Frontal cortex (tissue), 4 donors: Measurements from ENCODE around the gene CDKN2C. TPM values are rescaled to one million over a fixed set of nuclear protein-coding genes. Genes with fewer than 3 reads are reported as not detected.
A peak's percentile ranks its signal among the peaks of the same experiment; 100 is the strongest.

Experiments used
- DNase-seq, 2 donors: peaks; one replicate each; pipeline ENCODE4 v3.0.0; 2012; ENCODE audit warnings: low spot score in 2 of 2
- FAIRE-seq: peaks from 2 replicates; lab custom pipeline; 2012; peaks lifted over from hg19 to GRCh38; lab: Jason Lieb, UNC
- total RNA-seq: library from RNA; depleted of rRNA; stranded (reverse); fragments of >200 nt; gene quantifications from one replicate; pipeline ENCODE4 v1.2.3, GENCODE V29; 2014
- donor health status: control.
- donor health status: control.
- donor health status: control.

Gene CDKN2C
- total RNA-seq, 1 donor from 2014 or later: 6.1 TPM

- DNase-seq (peak; percentile 97 to 98), FAIRE-seq (no peak)
These were observed 9.9 kb upstream of the CDKN2C start, which contains the start of gene FAF1 for GRCh38 chr1:50959913-50960844. TSS of gene FAF1 (minus strand) at chr1:50960267. CDS start at chr1:50959811, 456 bp downstream.

GRCh38 chr1:50964863-50965262 is 5.2 kb upstream of the CDKN2C start:
- FAIRE-seq: no peak
- DNase-seq: no peak

GRCh38 chr1:50966991-50967390 is 3.1 kb upstream of the CDKN2C start:
- no peak for DNase-seq
- no peak for FAIRE-seq

- DNase-seq: peak in 1 of 2 donors; percentile 8
- FAIRE-seq: no peak
These were observed 2.5 kb upstream of the CDKN2C start for GRCh38 chr1:50967416-50968157.

GRCh38 chr1:50968158-50968820 is 1.8 kb upstream of the CDKN2C start:
- DNase-seq: peak; percentile 89 to 92
- FAIRE-seq: no peak

- FAIRE-seq: no peak
- DNase-seq: peak; percentile 37 to 62
These were observed 1.0 kb upstream of the CDKN2C start for GRCh38 chr1:50968821-50969610.

- no peak for FAIRE-seq
These were observed 453 bp downstream of the CDKN2C start for GRCh38 chr1:50970509-50970887.

GRCh38 chr1:50970931-50971582 is 1.0 kb downstream of the CDKN2C start:
- FAIRE-seq: no peak

More at GRCh38 chr1:50970509-50970887, 453 bp downstream of the CDKN2C start:
- no peak for DNase-seq

GRCh38 chr1:50971748-50972305 is 1.8 kb downstream of the CDKN2C start:
- FAIRE-seq (no peak), DNase-seq (no peak)

More at GRCh38 chr1:50970931-50971582, 1.0 kb downstream of the CDKN2C start:
- DNase-seq: no peak

- no peak for DNase-seq
- no peak for FAIRE-seq
These were observed 2.7 kb downstream of the CDKN2C start for GRCh38 chr1:50972766-50973165.

GRCh38 chr1:50973255-50973654 is 3.2 kb downstream of the CDKN2C start:
- no peak for DNase-seq
- FAIRE-seq: no peak

GRCh38 chr1:50973875-50974617 is 4.0 kb downstream of the CDKN2C start:
- DNase-seq (no peak), FAIRE-seq (no peak)

GRCh38 chr1:50974618-50974935 is 4.5 kb downstream of the CDKN2C start:
- FAIRE-seq (no peak), DNase-seq (no peak)

- DNase-seq (no peak), FAIRE-seq (no peak)
These were observed 5.4 kb downstream of the CDKN2C start for GRCh38 chr1:50975436-50975835.

GRCh38 chr1:50976111-50976889 is 6.3 kb downstream of the CDKN2C start:
- DNase-seq (no peak), FAIRE-seq (no peak)

GRCh38 chr1:50976890-50977574 is 7.0 kb downstream of the CDKN2C start:
- DNase-seq (peak; percentile 14 to 42), FAIRE-seq (no peak)
